ENCODE data around the gene STX4. TPM values are rescaled to one million over a fixed set of nuclear protein-coding genes. Genes with fewer than 3 reads are reported as not detected.

STX4 gene
- total RNA-seq, 1 donor, result 26.8 TPM

GRCh38 chr16:31052114-31052513 is 18.8 kb downstream of the STX4 start:
- Histone ChIP-seq H3K4me2 (ENCODE audit: insufficient read depth, low read length) (peak overlapping the region; percentile 55), H3K27me3 (ENCODE audit: insufficient read depth, low read length) (no peaks in the 10 kb centered on the region), H3K4me1 (ENCODE audit: insufficient read depth, low read length) (peaks cover 11% of the 10 kb centered on the region), H2AFZ (ENCODE audit: low read length) (peak overlapping the region; percentile 63), H3K79me2 (ENCODE audit: insufficient read depth, low read length) (no peaks in the 10 kb centered on the region), H4K20me1 (ENCODE audit: insufficient read depth, low read length) (no peaks in the 10 kb centered on the region), H3K36me3 (ENCODE audit: insufficient read depth, low read length) (no peaks in the 10 kb centered on the region), H3K9me3 (ENCODE audit: low read depth, low read length) (no peaks in the 10 kb centered on the region), H3K4me3 (ENCODE audit: insufficient read depth, low read length) (no peak overlapping the region), H3K27ac (ENCODE audit: low read depth, low read length) (peak overlapping the region; percentile 68)
- peak; percentile 98 for DNase-seq (ENCODE audit: insufficient read length, low spot score, missing footprints)
- TF ChIP-seq CTCF (IDR thresholded peaks at IDR 0.05; ENCODE audit: extremely low read depth, low read depth, low read length), result no peak

- no peak overlapping the region for H3K27ac ChIP-seq (ENCODE audit: low read depth, low read length)
- no peak overlapping the region for H3K4me3 ChIP-seq (ENCODE audit: insufficient read depth, low read length)
- no peak for TF ChIP-seq CTCF (IDR thresholded peaks at IDR 0.05; ENCODE audit: extremely low read depth, low read depth, low read length)
- DNase-seq (ENCODE audit: insufficient read length, low spot score, missing footprints), result no peak
- no peak overlapping the region for H3K4me2 ChIP-seq (ENCODE audit: insufficient read depth, low read length)
- H4K20me1 ChIP-seq (ENCODE audit: insufficient read depth, low read length), result no peaks in the 10 kb centered on the region
- H3K79me2 ChIP-seq (ENCODE audit: insufficient read depth, low read length), result peaks cover 7% of the 10 kb centered on the region
- no peak overlapping the region for H2AFZ ChIP-seq (ENCODE audit: low read length)
- no peaks in the 10 kb centered on the region for H3K27me3 ChIP-seq (ENCODE audit: insufficient read depth, low read length)
- H3K9me3 ChIP-seq (ENCODE audit: low read depth, low read length), result no peaks in the 10 kb centered on the region
- peaks cover 11% of the 10 kb centered on the region for H3K4me1 ChIP-seq (ENCODE audit: insufficient read depth, low read length)
- H3K36me3 ChIP-seq (ENCODE audit: insufficient read depth, low read length), result peaks cover 10% of the 10 kb centered on the region
Observed at GRCh38 chr16:31055613-31056012, 22.3 kb downstream of the STX4 start.

- DNase-seq (ENCODE audit: insufficient read length, low spot score, missing footprints), result peak; percentile 22
- no peak for TF ChIP-seq CTCF (IDR thresholded peaks at IDR 0.05; ENCODE audit: extremely low read depth, low read depth, low read length)
- Histone ChIP-seq H3K9me3 (ENCODE audit: low read depth, low read length) (no peaks in the 10 kb centered on the region), H3K36me3 (ENCODE audit: insufficient read depth, low read length) (peaks cover 35% of the 10 kb centered on the region), H3K4me1 (ENCODE audit: insufficient read depth, low read length) (peaks cover 13% of the 10 kb centered on the region), H3K4me2 (ENCODE audit: insufficient read depth, low read length) (no peak overlapping the region), H3K79me2 (ENCODE audit: insufficient read depth, low read length) (peaks cover 49% of the 10 kb centered on the region), H3K27ac (ENCODE audit: low read depth, low read length) (no peak overlapping the region), H2AFZ (ENCODE audit: low read length) (no peak overlapping the region), H3K27me3 (ENCODE audit: insufficient read depth, low read length) (no peaks in the 10 kb centered on the region), H4K20me1 (ENCODE audit: insufficient read depth, low read length) (no peaks in the 10 kb centered on the region), H3K4me3 (ENCODE audit: insufficient read depth, low read length) (no peak overlapping the region)
Observed at GRCh38 chr16:31061126-31061812, 27.9 kb downstream of the STX4 start.

GRCh38 chr16:31061813-31062440 is 28.6 kb downstream of the STX4 start:
- Histone ChIP-seq H3K9me3 (ENCODE audit: low read depth, low read length) (no peaks in the 10 kb centered on the region), H3K4me1 (ENCODE audit: insufficient read depth, low read length) (peaks cover 13% of the 10 kb centered on the region), H3K36me3 (ENCODE audit: insufficient read depth, low read length) (peaks cover 35% of the 10 kb centered on the region), H3K4me2 (ENCODE audit: insufficient read depth, low read length) (no peak overlapping the region), H2AFZ (ENCODE audit: low read length) (no peak overlapping the region), H3K4me3 (ENCODE audit: insufficient read depth, low read length) (no peak overlapping the region), H3K27me3 (ENCODE audit: insufficient read depth, low read length) (no peaks in the 10 kb centered on the region), H3K79me2 (ENCODE audit: insufficient read depth, low read length) (peaks cover 56% of the 10 kb centered on the region), H4K20me1 (ENCODE audit: insufficient read depth, low read length) (no peaks in the 10 kb centered on the region), H3K27ac (ENCODE audit: low read depth, low read length) (no peak overlapping the region)
- DNase-seq (ENCODE audit: insufficient read length, low spot score, missing footprints), result peak; percentile 32
- no peak for TF ChIP-seq CTCF (IDR thresholded peaks at IDR 0.05; ENCODE audit: extremely low read depth, low read depth, low read length)

Data from osteoblast (primary cell).